GM18519 (cell line): ENCODE measurements around the gene PERM1.
"Not testable (repeated sequence)": the region's sequence is repeated elsewhere in the genome, so short reads cannot be mapped to it uniquely, and the experiment has no call there.

Source experiments
- ATAC-seq: cut with Tn5 transposase; IDR thresholded peaks from one replicate; pipeline ENCODE4 v1.9.1; 2021; ENCODE audit warnings: mild to moderate bottlenecking, moderate library complexity; ENCODE audit not compliant: unreplicated experiment, low FRiP score

PERM1 gene

GRCh38 chr1:980137-980571 lies 1.7 kb downstream of the PERM1 start:
- ATAC-seq: no peak

DNA sequence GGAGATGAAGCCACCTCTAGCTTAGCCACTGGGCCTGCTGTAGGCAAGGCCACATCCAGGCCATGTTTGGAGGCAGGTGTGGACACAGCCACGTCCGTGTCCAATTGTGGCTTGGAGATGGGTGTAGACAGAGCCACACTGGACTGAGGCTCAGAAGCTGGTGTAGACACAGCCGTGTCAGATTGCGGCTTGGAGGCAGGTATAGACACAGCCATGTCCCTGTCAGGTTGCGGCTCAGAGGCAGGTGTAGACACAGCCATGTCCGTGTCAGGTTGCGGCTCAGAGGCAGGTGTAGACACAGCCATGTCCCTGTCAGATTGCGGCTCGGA lies 2.2 kb downstream of the PERM1 start:
- no peak for ATAC-seq

DNA sequence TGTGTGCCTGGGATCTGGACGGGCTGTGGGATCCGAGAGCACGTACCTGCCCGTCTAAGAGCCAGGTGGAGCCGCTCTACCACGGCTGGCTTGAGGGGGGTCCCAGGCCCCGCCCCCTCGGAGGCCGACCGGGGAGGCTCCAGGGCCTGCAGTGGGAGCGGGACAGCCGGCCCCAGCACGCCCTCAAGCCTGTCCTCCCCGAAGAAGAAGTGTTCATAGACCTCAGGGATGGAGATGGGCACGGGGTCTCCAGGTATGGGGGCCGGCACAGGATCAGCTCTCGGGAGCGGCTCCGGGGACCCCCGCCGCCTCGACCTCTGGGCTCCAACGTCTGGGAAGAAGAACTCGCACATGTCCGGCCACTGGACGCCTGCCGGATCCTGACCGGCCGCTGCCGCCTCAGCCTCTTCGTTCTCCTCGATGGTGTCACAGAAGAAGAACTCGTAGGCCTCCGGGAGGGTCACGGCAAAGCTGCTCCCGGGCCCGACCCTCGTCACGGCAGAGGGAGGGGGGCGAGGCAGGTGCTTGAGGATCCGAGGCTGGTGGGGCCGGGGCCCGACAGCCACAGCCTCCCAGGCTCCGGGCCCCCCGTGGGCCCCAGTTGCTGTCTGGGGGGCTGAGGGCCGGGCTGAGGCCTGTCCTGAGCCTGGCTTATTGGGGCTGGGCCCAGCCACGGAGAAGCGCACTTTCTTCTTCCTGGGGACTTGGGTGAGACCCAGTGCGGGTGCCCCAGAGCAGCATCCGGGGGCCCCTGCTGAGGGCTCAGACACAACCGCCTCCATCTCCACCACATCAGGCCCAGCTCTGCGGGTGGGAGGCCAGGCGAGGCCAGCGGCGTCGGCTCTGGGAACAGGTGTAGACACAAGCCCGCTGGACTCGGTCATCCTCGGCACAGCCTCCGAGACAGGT lies 2.8 kb downstream of the PERM1 start:
- no peak for ATAC-seq

DNA sequence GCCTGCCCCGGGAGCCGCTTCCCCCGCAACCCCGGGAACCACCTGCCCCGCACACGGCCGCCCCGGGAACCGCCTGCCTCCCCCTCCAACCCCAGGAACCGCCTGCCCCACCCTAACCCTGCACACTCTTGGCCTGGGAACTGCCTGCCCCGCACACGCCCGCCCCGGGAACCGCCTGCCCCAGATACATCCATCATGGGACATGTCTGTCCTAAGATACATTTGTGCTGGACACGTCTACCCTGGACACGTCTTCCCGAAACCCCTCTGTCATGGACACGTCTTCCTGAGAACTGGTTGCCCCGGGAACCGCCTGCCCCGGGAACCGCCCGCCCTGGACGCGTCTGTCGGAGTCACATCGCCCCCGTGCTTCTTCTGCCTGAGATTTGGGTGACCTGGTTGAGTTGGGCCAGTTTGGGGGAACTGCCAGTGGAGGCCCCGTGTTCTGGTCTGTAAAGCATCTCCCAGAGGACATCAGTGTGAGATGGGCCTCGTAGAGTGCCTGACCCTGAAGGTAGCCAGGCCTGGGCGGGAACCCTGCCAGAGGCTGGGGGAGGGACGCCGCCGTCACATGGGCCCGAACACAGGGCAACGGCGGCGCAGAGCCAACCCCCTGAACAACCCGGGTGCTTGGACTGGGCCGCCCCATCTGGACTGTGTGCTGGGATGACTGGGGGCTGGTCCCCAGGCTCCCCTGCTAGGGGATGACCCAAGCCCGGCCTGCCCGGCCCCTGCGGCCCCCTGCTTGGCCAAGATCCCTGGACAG lies 3.6 kb downstream of the PERM1 start:
- ATAC-seq: no peak

GRCh38 chr1:976791-977190 lies 5.1 kb downstream of the PERM1 start:
- not testable (repeated sequence) for ATAC-seq

DNA sequence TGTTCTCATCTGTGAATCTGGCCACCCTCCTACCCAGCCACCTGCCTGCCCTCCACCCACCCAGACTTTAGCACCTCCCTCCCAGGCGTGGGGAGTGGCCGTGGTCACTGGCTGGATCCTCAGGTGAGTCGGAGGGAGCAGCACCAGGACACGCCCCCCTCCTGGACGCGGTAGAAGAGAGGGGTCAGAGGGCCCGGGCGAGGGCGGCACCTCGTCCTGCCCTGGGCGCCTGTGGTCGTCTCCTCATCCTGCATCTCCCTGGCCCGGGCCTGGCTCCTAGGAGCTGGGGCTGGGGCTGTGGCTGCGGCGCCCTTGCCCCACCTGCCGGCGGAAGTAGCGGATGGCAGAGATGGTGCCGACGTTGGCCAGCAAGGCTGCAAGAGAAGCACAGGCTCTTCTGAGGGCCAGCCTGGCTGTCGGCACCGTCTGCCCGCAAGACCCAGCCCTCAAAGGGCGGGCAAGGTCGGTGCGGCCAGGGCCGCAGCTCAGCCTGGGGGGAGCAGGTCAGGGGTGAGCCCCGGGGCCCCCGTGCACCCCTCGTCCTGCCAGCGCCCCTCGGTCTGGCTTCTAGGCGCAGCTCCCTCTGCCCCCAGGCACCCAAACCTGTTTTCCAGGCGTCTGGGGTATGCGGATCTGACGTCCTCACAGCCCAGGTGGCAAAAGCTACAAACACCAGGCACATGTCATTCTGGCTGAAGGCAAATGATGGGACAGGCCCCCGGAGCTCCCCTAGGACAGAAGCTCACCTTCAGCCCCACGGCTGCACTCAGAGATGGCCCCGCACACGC lies 5.8 kb downstream of the PERM1 start:
- ATAC-seq: no peak

DNA sequence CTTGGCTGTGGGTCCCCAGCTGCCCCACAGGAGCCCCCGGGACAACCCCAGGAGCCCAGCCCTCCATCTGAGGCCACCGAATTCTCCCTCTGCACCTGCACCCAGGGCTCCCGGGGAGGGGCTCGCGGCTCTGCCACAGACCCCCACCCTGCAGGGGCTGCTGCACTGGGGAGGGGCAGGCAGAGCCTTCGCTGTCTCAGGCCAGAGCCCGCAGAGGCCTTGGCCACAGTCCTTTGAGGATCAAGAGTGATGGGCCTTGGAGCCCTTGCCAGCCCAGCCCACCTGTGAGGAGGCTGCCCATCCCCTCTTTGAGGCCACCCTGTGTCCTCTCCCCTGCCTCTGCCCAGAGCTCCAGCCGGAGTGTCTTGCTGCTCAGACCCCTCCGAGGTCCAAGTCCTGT lies 6.5 kb downstream of the PERM1 start:
- ATAC-seq: no peak

- ATAC-seq: no peak
Measured at GRCh38 chr1:974687-975328, 7.1 kb downstream of the PERM1 start.

GRCh38 chr1:974293-974640 lies 7.6 kb downstream of the PERM1 start:
- no peak for ATAC-seq

DNA sequence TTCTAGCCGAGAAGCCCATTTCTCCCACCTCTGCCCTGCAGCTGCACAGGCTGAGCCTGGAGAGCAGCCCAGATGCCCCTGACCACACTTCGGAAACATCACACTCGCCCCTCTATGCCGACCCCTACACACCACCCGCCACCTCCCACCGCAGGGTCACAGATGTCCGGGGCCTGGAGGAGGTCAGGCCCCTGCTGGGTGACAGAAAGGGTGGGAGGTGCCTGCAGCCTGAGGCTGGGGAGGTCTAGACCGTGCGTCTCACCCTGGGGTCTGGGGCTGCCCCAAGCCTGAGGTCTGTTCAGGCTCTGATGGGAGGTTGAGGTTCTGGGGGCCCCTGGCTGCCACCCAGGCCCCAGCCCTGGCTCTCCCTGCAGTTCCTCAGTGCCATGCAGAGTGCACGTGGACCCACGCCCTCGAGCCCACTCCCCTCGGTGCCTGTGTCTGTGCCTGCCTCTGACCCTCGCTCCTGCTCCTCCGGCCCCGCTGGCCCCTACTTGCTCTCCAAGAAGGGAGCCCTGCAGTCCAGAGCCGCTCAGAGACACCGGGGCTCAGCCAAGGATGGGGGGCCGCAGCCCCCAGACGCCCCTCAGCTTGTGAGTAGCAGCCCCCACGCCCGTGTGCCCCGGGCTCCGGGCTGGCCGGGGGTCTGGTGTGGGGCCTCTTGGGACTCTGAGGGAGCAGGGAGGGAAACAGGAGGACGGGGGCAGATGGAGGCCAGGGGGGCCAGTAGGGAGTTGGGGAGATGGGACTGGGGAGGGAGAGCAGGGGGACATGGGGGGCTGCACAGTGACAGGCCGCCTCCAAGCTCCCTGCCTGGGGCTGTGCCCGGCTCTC lies 8.2 kb downstream of the PERM1 start:
- ATAC-seq: no peak

DNA sequence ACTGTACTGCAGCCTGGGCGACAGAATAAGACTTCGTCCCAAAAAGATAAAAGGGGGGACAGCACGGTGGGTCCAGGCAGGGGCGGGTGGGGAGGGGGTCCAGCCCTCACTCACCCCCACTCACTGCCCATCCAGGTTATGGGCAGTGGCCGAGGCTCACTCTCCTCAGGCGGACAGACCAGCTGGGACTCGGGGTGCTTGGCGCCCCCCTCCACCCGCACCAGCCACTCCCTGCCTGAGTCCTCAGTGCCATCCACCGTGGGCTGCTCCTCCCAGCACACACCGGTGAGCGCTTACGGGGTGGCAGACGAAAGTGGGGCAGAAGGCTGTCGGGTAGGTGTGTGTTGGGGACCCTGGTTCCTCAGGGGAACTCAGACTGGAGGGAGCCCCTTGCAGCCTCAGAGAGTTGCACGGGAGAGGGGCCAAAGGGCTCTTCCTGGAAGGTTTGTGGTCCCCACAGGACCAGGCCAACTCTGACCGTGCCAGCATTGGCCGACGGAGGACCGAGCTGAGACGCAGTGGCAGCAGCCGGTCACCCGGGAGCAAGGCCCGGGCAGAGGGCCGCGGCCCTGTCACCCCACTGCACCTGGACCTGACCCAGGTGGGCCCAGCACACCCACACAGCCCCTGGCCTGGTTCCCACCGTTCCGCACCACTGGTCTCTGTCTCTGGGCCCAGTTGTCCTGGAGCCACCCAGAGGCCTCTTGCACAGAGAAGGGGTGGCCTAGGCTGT lies 9.0 kb downstream of the PERM1 start:
- no peak for ATAC-seq

- no peak for ATAC-seq
Measured at GRCh38 chr1:971751-972506, 10.0 kb downstream of the PERM1 start.

GRCh38 chr1:970973-971730 lies 10.7 kb downstream of the PERM1 start:
- no peak for ATAC-seq

GRCh38 chr1:970242-970972 lies 11.5 kb downstream of the PERM1 start:
- ATAC-seq: no peak

GRCh38 chr1:969260-969855 lies 12.5 kb downstream of the PERM1 start:
- no peak for ATAC-seq

GRCh38 chr1:967466-968343 lies 14.2 kb downstream of the PERM1 start:
- ATAC-seq: no peak
